Measurements from ENCODE around the gene ASB2.

Gene ASB2

GRCh38 chr14:93901813-93902212 lies 74.6 kb downstream of the ASB2 start:
- TF ChIP-seq, protein P1, sequence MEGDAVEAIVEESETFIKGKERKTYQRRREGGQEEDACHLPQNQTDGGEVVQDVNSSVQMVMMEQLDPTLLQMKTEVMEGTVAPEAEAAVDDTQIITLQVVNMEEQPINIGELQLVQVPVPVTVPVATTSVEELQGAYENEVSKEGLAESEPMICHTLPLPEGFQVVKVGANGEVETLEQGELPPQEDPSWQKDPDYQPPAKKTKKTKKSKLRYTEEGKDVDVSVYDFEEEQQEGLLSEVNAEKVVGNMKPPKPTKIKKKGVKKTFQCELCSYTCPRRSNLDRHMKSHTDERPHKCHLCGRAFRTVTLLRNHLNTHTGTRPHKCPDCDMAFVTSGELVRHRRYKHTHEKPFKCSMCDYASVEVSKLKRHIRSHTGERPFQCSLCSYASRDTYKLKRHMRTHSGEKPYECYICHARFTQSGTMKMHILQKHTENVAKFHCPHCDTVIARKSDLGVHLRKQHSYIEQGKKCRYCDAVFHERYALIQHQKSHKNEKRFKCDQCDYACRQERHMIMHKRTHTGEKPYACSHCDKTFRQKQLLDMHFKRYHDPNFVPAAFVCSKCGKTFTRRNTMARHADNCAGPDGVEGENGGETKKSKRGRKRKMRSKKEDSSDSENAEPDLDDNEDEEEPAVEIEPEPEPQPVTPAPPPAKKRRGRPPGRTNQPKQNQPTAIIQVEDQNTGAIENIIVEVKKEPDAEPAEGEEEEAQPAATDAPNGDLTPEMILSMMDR (IDR thresholded peaks at IDR 0.05; ENCODE audit: low read depth, low read length): no peak
- no peaks in the 10 kb centered on the region for H3K27me3 ChIP-seq (ENCODE audit: insufficient read depth, low read depth, severe bottlenecking)

GRCh38 chr14:93898731-93899130 lies 77.6 kb downstream of the ASB2 start:
- DNase-seq: no peak
- no peak overlapping the region for H3K27ac ChIP-seq
- TF ChIP-seq, protein P1 (IDR thresholded peaks at IDR 0.05; ENCODE audit: low read depth, low read length): no peak
- no peaks in the 10 kb centered on the region for H3K36me3 ChIP-seq
- no peak overlapping the region for H3K4me3 ChIP-seq (ENCODE audit: low read depth, low read length)
- no peaks in the 10 kb centered on the region for H3K27me3 ChIP-seq (ENCODE audit: insufficient read depth, low read depth, severe bottlenecking)
- no peaks in the 10 kb centered on the region for H3K9me3 ChIP-seq (ENCODE audit: severe bottlenecking)

More at GRCh38 chr14:93901813-93902212, 74.6 kb downstream of the ASB2 start:
- Histone ChIP-seq H3K9me3 (ENCODE audit: severe bottlenecking) (no peaks in the 10 kb centered on the region), H3K27ac (no peak overlapping the region), H3K4me3 (ENCODE audit: low read depth, low read length) (no peak overlapping the region), H3K36me3 (no peaks in the 10 kb centered on the region)
- no peak for DNase-seq

DNA sequence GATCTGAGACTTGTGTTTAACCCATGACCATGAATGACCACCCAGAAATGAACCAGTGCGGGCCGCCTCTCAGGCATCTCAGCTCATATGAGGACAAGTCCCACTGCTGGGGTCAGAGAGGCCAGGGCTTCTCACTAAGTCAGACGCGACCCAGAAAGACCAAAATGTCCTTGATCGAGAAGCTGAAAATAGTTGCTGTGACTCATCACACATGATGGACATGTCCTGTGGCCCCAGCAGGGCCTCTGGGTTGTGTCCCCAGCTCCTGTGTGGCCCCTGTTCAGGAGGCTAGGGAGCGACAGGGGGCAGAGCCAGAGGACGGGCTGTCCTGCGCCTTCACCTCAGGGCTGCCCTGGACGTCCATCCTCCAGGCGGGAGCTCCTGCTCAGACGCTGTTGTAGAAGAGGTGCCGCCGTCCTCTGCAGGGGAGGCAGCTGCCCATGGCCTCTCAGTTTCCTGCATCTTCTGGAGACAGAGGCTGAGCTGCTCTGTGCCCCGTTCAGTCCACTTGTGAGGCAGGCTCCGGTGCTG lies 78.2 kb downstream of the ASB2 start:
- DNase-seq: no peak
- H3K36me3 ChIP-seq: no peaks in the 10 kb centered on the region
- H3K9me3 ChIP-seq (ENCODE audit: severe bottlenecking): no peaks in the 10 kb centered on the region
- no peak overlapping the region for H3K4me3 ChIP-seq (ENCODE audit: low read depth, low read length)
- H3K27ac ChIP-seq: no peak overlapping the region
- H3K27me3 ChIP-seq (ENCODE audit: insufficient read depth, low read depth, severe bottlenecking): no peaks in the 10 kb centered on the region
- TF ChIP-seq, protein P1 (IDR thresholded peaks at IDR 0.05; ENCODE audit: low read depth, low read length): no peak

DNA sequence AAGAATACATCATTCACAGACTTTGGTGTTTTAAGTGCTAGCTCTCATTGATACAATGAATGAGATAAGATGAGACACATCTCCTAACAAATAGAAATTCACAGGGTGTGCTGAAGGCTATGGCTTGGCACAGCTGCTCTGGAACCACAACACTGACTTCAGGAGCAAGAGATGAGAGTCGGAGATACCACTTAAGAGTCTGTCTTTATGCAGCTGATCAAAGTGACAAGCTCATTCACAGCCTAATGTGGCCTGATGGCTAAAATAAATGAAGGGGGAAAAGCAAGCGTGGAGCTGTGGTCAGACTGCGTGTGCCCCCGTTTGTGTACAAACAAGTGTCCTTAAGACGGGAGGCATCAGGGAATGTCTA lies 78.9 kb downstream of the ASB2 start:
- TF ChIP-seq, protein P1 (IDR thresholded peaks at IDR 0.05; ENCODE audit: low read depth, low read length): no peak
- no peak overlapping the region for H3K27ac ChIP-seq
- DNase-seq: no peak
- H3K4me3 ChIP-seq (ENCODE audit: low read depth, low read length): no peak overlapping the region
- H3K9me3 ChIP-seq (ENCODE audit: severe bottlenecking): no peaks in the 10 kb centered on the region
- no peaks in the 10 kb centered on the region for H3K27me3 ChIP-seq (ENCODE audit: insufficient read depth, low read depth, severe bottlenecking)
- H3K36me3 ChIP-seq: no peaks in the 10 kb centered on the region

GRCh38 chr14:93895023-93895604 lies 81.3 kb downstream of the ASB2 start:
- DNase-seq: peak; percentile 57
- H3K36me3 ChIP-seq: no peaks in the 10 kb centered on the region
- no peak overlapping the region for H3K27ac ChIP-seq
- no peak overlapping the region for H3K4me3 ChIP-seq (ENCODE audit: low read depth, low read length)
- no peaks in the 10 kb centered on the region for H3K9me3 ChIP-seq (ENCODE audit: severe bottlenecking)
- TF ChIP-seq, protein P1 (IDR thresholded peaks at IDR 0.05; ENCODE audit: low read depth, low read length): no peak
- no peaks in the 10 kb centered on the region for H3K27me3 ChIP-seq (ENCODE audit: insufficient read depth, low read depth, severe bottlenecking)
